ENCODE data around the gene PLAA.

DNA sequence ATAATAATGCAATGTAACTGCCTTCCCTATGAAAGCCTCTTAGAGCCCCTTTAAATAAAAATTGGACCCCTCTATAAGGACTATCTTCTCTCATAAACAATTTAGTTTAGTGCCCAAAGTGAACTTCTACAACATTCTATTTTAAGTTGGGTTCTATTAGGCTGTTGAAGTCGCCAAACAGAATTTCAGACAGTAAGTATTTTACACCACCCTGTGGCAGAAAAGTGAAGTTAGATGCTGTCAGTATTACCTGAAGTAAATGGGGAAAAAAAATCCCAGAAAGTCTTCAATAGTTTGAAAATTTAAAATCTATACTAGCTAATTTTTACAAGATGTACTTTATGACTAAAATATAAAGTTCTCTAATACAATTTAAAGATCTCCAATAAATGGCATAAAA lies 84.0 kb downstream of the PLAA start:
- TF ChIP-seq, protein P1, sequence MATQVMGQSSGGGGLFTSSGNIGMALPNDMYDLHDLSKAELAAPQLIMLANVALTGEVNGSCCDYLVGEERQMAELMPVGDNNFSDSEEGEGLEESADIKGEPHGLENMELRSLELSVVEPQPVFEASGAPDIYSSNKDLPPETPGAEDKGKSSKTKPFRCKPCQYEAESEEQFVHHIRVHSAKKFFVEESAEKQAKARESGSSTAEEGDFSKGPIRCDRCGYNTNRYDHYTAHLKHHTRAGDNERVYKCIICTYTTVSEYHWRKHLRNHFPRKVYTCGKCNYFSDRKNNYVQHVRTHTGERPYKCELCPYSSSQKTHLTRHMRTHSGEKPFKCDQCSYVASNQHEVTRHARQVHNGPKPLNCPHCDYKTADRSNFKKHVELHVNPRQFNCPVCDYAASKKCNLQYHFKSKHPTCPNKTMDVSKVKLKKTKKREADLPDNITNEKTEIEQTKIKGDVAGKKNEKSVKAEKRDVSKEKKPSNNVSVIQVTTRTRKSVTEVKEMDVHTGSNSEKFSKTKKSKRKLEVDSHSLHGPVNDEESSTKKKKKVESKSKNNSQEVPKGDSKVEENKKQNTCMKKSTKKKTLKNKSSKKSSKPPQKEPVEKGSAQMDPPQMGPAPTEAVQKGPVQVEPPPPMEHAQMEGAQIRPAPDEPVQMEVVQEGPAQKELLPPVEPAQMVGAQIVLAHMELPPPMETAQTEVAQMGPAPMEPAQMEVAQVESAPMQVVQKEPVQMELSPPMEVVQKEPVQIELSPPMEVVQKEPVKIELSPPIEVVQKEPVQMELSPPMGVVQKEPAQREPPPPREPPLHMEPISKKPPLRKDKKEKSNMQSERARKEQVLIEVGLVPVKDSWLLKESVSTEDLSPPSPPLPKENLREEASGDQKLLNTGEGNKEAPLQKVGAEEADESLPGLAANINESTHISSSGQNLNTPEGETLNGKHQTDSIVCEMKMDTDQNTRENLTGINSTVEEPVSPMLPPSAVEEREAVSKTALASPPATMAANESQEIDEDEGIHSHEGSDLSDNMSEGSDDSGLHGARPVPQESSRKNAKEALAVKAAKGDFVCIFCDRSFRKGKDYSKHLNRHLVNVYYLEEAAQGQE (IDR thresholded peaks at IDR 0.05; ENCODE audit: low read depth): no peak
- TF ChIP-seq, protein P2, sequence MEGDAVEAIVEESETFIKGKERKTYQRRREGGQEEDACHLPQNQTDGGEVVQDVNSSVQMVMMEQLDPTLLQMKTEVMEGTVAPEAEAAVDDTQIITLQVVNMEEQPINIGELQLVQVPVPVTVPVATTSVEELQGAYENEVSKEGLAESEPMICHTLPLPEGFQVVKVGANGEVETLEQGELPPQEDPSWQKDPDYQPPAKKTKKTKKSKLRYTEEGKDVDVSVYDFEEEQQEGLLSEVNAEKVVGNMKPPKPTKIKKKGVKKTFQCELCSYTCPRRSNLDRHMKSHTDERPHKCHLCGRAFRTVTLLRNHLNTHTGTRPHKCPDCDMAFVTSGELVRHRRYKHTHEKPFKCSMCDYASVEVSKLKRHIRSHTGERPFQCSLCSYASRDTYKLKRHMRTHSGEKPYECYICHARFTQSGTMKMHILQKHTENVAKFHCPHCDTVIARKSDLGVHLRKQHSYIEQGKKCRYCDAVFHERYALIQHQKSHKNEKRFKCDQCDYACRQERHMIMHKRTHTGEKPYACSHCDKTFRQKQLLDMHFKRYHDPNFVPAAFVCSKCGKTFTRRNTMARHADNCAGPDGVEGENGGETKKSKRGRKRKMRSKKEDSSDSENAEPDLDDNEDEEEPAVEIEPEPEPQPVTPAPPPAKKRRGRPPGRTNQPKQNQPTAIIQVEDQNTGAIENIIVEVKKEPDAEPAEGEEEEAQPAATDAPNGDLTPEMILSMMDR (IDR thresholded peaks at IDR 0.05 in 2 of 3, conservative IDR thresholded peaks at IDR 0.05 in 1 of 3; ENCODE audit: borderline replicate concordance in 1 of 3, insufficient read depth in 1 of 3, low read depth in 2 of 3, low read length in 2 of 3): peak; percentile 26 to 45 (median 44); a peak in 5 of 6 replicates

Data from HCT116 (cell line).